Activated T-helper 1 cell treated with anti-CD3 and anti-CD28 coated beads, Interleukin-2, amount 50 U/mL, for 16 hours (primary cell): ENCODE measurements around the gene TENT4B.
A peak's percentile ranks its signal among the peaks of the same experiment; 100 is the strongest.

ENCODE experiments used
- DNase-seq, 2 donors: peaks; one replicate each; pipeline ENCODE4 v3.0.0-alpha.2; 2020; ENCODE audit warnings: low read depth in 1 of 2, low spot score in 1 of 2

Gene TENT4B

GRCh38 chr16:50192386-50193050, 39.4 kb downstream of the TENT4B start:
- DNase-seq = no peak

GRCh38 chr16:50193594-50193993, 40.5 kb downstream of the TENT4B start:
- DNase-seq = no peak

- no peak for DNase-seq
Observed at GRCh38 chr16:50195276-50195675, 42.2 kb downstream of the TENT4B start.

GRCh38 chr16:50195756-50196155, 42.6 kb downstream of the TENT4B start:
- no peak for DNase-seq

- no peak for DNase-seq
Observed at GRCh38 chr16:50197582-50197981, 44.5 kb downstream of the TENT4B start.

GRCh38 chr16:50198802-50199403, 45.8 kb downstream of the TENT4B start:
- DNase-seq = no peak

GRCh38 chr16:50201787-50202186, 48.7 kb downstream of the TENT4B start:
- DNase-seq = no peak

- DNase-seq = no peak
Observed at GRCh38 chr16:50202926-50203624, 50.0 kb downstream of the TENT4B start.

GRCh38 chr16:50203681-50204080, 50.6 kb downstream of the TENT4B start:
- DNase-seq = no peak

- no peak for DNase-seq
Observed at GRCh38 chr16:50204453-50205108, 51.5 kb downstream of the TENT4B start.

GRCh38 chr16:50207652-50208051, 54.5 kb downstream of the TENT4B start:
- DNase-seq = no peak

- DNase-seq = no peak
Observed at GRCh38 chr16:50208460-50208931, 55.4 kb downstream of the TENT4B start.

GRCh38 chr16:50209546-50210265, 56.6 kb downstream of the TENT4B start:
- no peak for DNase-seq

GRCh38 chr16:50210266-50211038, 57.3 kb downstream of the TENT4B start:
- DNase-seq = peak; percentile 11 to 22

- no peak for DNase-seq
Observed at GRCh38 chr16:50213939-50214519, 60.9 kb downstream of the TENT4B start.

- DNase-seq = no peak
Observed at GRCh38 chr16:50215680-50216079, 62.6 kb downstream of the TENT4B start.

GRCh38 chr16:50216231-50216630, 63.1 kb downstream of the TENT4B start:
- DNase-seq = no peak

GRCh38 chr16:50219402-50219975, 66.4 kb downstream of the TENT4B start:
- no peak for DNase-seq

- DNase-seq = no peak
Observed at GRCh38 chr16:50224286-50224685, 71.2 kb downstream of the TENT4B start.

- DNase-seq = no peak
Observed at GRCh38 chr16:50227120-50227519, 74.0 kb downstream of the TENT4B start.
